H1 (cell line): ENCODE results near the gene INPP4B.

Experiments
- CTCF ChIP-seq, 3 experiments: IDR thresholded peaks; 1 replicate in 2 of 3; 2 replicates in 1 of 3; pipeline versions ENCODE4 v1.5.1 to v1.6.1; 2011; ENCODE audit warnings: low read length in 3 of 3, mild to moderate bottlenecking in 3 of 3, inconsistent platforms in 2 of 3, low read depth in 1 of 3, moderate library complexity in 1 of 3; ENCODE audit not compliant: insufficient read depth in 1 of 3; ENCODE audit errors: control extremely low read depth in 1 of 3
- EZH2 ChIP-seq: fragments of 200-600 bp; sonication (generic); IDR thresholded peaks from 2 replicates; pipeline ENCODE4 v1.7.1; 2012; ENCODE audit warnings: low read depth, mild to moderate bottlenecking, moderate library complexity, low read length, inconsistent platforms; ENCODE audit not compliant: severe bottlenecking

DNA sequence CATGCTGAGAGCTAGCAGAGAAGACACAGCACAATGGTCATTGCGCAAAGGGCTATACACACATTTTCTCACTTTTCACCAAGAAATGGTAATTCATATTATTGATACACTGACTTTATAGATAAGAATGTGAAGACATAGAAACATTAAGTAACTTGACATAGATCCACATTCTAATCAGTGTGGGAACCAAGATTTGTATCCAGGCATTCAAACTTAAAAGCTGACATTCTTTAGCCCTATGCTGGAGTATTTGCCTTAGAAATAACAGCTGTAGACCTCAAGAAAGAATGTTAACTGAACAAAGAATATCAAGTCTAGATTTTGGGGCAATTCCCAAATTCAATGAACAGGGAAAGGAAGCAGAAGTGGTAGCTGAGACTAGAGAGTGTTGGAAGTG lies 824.9 kb downstream of the INPP4B start:
- no peak for TF ChIP-seq EZH2
- no peak for TF ChIP-seq CTCF (IDR thresholded peaks at IDR 0.05; ENCODE audit: control extremely low read depth in 1 of 3, insufficient read depth in 1 of 3, low read depth in 1 of 3, low read length in 3 of 3)
